Measurements from ENCODE around the gene ABCA8. TPM values are rescaled to one million over a fixed set of nuclear protein-coding genes. Genes with fewer than 3 reads are reported as not detected.

ABCA8 gene
- total RNA-seq, 1 donor from 2014 or later: 2.6 TPM

DNA sequence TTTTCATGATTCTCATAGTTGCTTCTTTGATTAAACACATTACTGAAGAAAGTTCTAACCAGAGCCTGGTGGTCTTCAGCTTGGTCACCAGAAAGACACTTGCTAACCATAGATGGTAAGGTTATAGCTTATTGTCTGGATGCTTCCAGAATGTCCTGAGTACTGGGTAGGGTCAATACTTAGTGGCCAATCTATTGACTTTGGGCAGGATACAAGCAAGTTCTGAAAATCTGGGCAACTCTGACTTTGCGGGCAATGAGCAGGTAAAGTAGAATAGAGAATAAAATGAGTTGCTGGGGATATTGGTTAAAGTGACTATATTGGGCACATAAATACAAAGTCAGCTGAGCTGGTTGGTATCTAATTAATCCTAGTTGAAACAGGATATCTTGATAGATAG, 63.0 kb downstream of the ABCA8 start:
- Mint-ChIP-seq H3K27ac (no peak overlapping the region), H3K4me3 (no peak overlapping the region), H3K9me3 (peaks cover 6% of the 10 kb centered on the region), H3K36me3 (no peaks in the 10 kb centered on the region), H3K27me3 (ENCODE audit: low read depth) (peaks cover 22% of the 10 kb centered on the region), H3K4me1 (no peaks in the 10 kb centered on the region)
- TF ChIP-seq CTCF (IDR thresholded peaks at IDR 0.05; ENCODE audit: unreplicated experiment): no peak
- DNase-seq (ENCODE audit: low spot score in 2 of 2, unreplicated experiment in 2 of 2): no peak

- no peak for DNase-seq (ENCODE audit: low spot score in 2 of 2, unreplicated experiment in 2 of 2)
- Mint-ChIP-seq H3K4me3 (no peak overlapping the region), H3K36me3 (no peaks in the 10 kb centered on the region), H3K27ac (no peak overlapping the region), H3K27me3 (ENCODE audit: low read depth) (peaks cover 44% of the 10 kb centered on the region), H3K9me3 (peaks cover 3% of the 10 kb centered on the region), H3K4me1 (no peaks in the 10 kb centered on the region)
- TF ChIP-seq CTCF (IDR thresholded peaks at IDR 0.05; ENCODE audit: unreplicated experiment): no peak
These were observed 68.8 kb downstream of the ABCA8 start for GRCh38 chr17:68886401-68886800.

DNA sequence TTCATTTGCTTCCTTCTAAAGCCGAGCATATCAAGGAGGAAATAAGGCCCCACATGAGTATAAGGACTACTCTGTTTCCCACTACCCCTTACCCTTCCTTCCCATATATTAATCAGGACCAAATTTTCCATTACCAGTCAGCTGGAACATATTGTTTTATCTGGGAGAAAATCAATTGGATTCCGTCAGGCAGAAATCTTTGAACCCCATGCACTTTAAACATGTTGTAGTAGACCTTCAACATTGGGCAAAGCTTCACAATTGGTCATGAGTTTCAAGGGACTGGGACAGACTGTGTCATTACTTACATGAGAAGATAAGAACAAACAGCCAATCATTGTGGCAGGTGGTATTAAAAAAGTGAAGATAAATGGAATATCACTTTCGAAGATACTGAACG, 70.3 kb downstream of the ABCA8 start:
- no peak for TF ChIP-seq CTCF (IDR thresholded peaks at IDR 0.05; ENCODE audit: unreplicated experiment)

GRCh38 chr17:68878226-68878885, 76.8 kb downstream of the ABCA8 start:
- no peaks in the 10 kb centered on the region for H3K36me3 Mint-ChIP-seq
- no peak for DNase-seq (ENCODE audit: low spot score in 2 of 2, unreplicated experiment in 2 of 2)

More for the DNA sequence above, 70.3 kb downstream of the ABCA8 start:
- no peak overlapping the region for H3K4me3 Mint-ChIP-seq
- H3K27me3 Mint-ChIP-seq (ENCODE audit: low read depth): peaks cover 43% of the 10 kb centered on the region
- H3K9me3 Mint-ChIP-seq: peaks cover 7% of the 10 kb centered on the region
- no peaks in the 10 kb centered on the region for H3K36me3 Mint-ChIP-seq
- H3K27ac Mint-ChIP-seq: no peak overlapping the region
- DNase-seq (ENCODE audit: low spot score in 2 of 2, unreplicated experiment in 2 of 2): no peak
- H3K4me1 Mint-ChIP-seq: no peaks in the 10 kb centered on the region

GRCh38 chr17:68871447-68871846, 83.7 kb downstream of the ABCA8 start:
- TF ChIP-seq CTCF (IDR thresholded peaks at IDR 0.05; ENCODE audit: unreplicated experiment): no peak
- H3K27ac Mint-ChIP-seq: no peak overlapping the region
- H3K36me3 Mint-ChIP-seq: no peaks in the 10 kb centered on the region
- H3K27me3 Mint-ChIP-seq (ENCODE audit: low read depth): peaks cover 27% of the 10 kb centered on the region
- no peaks in the 10 kb centered on the region for H3K4me1 Mint-ChIP-seq
- no peak for DNase-seq (ENCODE audit: low spot score in 2 of 2, unreplicated experiment in 2 of 2)
- H3K4me3 Mint-ChIP-seq: no peak overlapping the region
- H3K9me3 Mint-ChIP-seq: peaks cover 18% of the 10 kb centered on the region

More at GRCh38 chr17:68878226-68878885, 76.8 kb downstream of the ABCA8 start:
- no peak for TF ChIP-seq CTCF (IDR thresholded peaks at IDR 0.05; ENCODE audit: unreplicated experiment)
- peaks cover 27% of the 10 kb centered on the region for H3K27me3 Mint-ChIP-seq (ENCODE audit: low read depth)
- peaks cover 37% of the 10 kb centered on the region for H3K9me3 Mint-ChIP-seq
- no peak overlapping the region for H3K4me3 Mint-ChIP-seq
- no peak overlapping the region for H3K27ac Mint-ChIP-seq
- H3K4me1 Mint-ChIP-seq: no peaks in the 10 kb centered on the region
